ENCODE results near the gene MANEAL.

MANEAL gene

DNA sequence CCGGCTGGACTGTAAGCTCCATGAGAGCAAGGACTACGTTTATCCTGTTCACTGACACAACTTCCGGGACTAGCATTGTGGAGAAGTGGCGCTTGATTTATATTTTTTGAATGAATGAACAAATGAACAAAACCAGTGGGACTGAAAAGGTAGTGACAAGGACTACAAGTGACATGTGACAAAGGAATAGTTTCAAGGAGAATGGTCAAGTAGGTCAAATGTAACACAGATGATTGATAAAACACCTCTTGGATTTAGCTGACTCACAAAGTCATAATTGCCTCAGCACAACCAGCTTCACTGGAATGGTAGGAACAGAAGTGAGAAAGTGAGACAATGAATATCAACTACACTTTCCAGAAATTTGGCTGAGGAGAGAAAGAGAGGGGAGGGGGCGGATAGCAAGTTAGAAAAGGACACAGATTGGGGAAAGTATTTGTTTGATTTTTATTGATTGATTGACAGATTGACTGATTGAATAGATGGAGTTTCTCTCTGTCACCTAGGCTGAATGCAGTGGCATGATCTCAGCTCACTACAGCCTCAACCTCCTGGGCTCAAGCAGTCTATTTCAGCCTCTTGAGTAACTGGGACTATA lies 51.5 kb downstream of the MANEAL start:
- no peaks in the 10 kb centered on the region for H3K27me3 ChIP-seq (ENCODE audit: insufficient read depth, low read depth)
- H3K36me3 ChIP-seq (ENCODE audit: insufficient read depth) = no peaks in the 10 kb centered on the region; the same call in 1 of the 2 replicates
- no peak overlapping the region for H3K27ac ChIP-seq
- H3K4me2 ChIP-seq = no peak overlapping the region
- H2AFZ ChIP-seq (ENCODE audit: low read depth) = no peak overlapping the region
- TF ChIP-seq, protein P1, sequence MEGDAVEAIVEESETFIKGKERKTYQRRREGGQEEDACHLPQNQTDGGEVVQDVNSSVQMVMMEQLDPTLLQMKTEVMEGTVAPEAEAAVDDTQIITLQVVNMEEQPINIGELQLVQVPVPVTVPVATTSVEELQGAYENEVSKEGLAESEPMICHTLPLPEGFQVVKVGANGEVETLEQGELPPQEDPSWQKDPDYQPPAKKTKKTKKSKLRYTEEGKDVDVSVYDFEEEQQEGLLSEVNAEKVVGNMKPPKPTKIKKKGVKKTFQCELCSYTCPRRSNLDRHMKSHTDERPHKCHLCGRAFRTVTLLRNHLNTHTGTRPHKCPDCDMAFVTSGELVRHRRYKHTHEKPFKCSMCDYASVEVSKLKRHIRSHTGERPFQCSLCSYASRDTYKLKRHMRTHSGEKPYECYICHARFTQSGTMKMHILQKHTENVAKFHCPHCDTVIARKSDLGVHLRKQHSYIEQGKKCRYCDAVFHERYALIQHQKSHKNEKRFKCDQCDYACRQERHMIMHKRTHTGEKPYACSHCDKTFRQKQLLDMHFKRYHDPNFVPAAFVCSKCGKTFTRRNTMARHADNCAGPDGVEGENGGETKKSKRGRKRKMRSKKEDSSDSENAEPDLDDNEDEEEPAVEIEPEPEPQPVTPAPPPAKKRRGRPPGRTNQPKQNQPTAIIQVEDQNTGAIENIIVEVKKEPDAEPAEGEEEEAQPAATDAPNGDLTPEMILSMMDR (conservative IDR thresholded peaks at IDR 0.05; ENCODE audit: low read depth, low read length) = no peak
- H3K4me1 ChIP-seq (ENCODE audit: low read depth, poor library complexity, severe bottlenecking) = peaks cover 36% of the 10 kb centered on the region
- no peak overlapping the region for H3K4me3 ChIP-seq (IDR thresholded peaks at IDR 0.05; ENCODE audit: insufficient read depth, low read depth, low read length)
- peaks cover 23% of the 10 kb centered on the region; the same call in 1 of the 2 replicates for H3K79me2 ChIP-seq (ENCODE audit: insufficient read depth, low read depth)
- H4K20me1 ChIP-seq (ENCODE audit: insufficient read depth) = no peaks in the 10 kb centered on the region
- no peak overlapping the region for H3K9ac ChIP-seq

DNA sequence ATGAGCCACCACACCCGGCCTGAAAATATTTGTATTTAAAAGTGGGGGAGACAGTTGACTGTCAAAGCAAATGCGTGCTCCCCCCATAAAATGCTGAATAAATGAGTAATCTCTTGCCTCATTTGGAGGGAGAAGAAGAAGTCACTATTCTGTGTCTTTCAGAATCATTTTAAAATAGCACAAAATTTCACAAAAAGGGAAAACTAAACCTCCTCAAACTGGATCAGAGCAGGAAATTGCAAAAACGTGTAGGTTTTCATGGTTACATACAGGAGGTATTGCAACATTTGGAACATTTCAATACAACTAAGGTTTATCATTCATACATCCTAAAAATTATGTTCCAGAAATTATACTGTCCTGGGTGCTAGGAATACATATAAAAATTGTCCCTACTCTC lies 52.1 kb downstream of the MANEAL start:
- Histone ChIP-seq H4K20me1 (ENCODE audit: insufficient read depth) (no peaks in the 10 kb centered on the region), H2AFZ (ENCODE audit: low read depth) (no peak overlapping the region)

DNA sequence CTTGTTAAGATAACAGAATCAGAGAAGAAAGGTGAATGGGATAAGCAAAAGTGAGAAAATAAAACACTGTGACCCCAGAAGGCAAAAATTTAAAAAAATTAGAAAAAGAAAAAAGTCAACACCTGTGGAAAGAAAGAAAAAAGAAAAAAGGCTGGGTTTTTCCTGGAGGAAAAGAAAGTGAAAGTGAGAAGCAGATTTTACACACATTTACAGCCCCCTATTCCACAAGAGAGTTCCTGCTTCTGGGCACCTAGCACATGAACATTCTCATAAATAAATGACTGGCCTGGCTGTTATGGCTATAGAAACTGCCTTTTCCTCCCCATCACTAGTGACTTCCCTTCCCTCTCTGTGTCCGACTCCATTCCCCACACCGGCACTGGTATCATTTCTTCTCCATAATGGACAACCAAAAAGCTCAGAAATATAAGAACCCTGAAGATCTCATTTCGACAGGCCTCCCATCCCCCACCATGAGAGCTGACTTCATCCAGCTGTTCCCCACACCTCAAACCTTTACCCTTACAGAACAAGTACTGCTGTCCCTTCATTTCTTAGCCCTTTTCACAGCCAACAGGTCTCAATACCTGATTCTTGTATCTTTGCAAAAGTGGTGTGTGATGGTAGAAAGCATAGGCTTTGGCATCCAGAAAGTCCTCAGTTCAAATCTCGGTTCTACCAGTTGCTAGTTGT lies 53.1 kb downstream of the MANEAL start:
- TF ChIP-seq, protein P1 (conservative IDR thresholded peaks at IDR 0.05; ENCODE audit: low read depth, low read length) = no peak
- no peaks in the 10 kb centered on the region; the same call in 1 of the 2 replicates for H3K36me3 ChIP-seq (ENCODE audit: insufficient read depth)
- no peaks in the 10 kb centered on the region for H4K20me1 ChIP-seq (ENCODE audit: insufficient read depth)
- no peak overlapping the region for H2AFZ ChIP-seq (ENCODE audit: low read depth)
- H3K4me2 ChIP-seq = no peak overlapping the region; the same call in 1 of the 2 replicates
- peaks cover 30% of the 10 kb centered on the region; the same call in 1 of the 2 replicates for H3K79me2 ChIP-seq (ENCODE audit: insufficient read depth, low read depth)
- H3K27ac ChIP-seq = no peak overlapping the region
- no peaks in the 10 kb centered on the region for H3K27me3 ChIP-seq (ENCODE audit: insufficient read depth, low read depth)
- peaks cover 36% of the 10 kb centered on the region for H3K4me1 ChIP-seq (ENCODE audit: low read depth, poor library complexity, severe bottlenecking)
- H3K9ac ChIP-seq = no peak overlapping the region
- H3K4me3 ChIP-seq (IDR thresholded peaks at IDR 0.05; ENCODE audit: insufficient read depth, low read depth, low read length) = no peak overlapping the region

More for the DNA sequence above, 52.1 kb downstream of the MANEAL start:
- Histone ChIP-seq H3K27me3 (ENCODE audit: insufficient read depth, low read depth) (no peaks in the 10 kb centered on the region), H3K4me1 (ENCODE audit: low read depth, poor library complexity, severe bottlenecking) (peaks cover 36% of the 10 kb centered on the region), H3K36me3 (ENCODE audit: insufficient read depth) (no peaks in the 10 kb centered on the region; the same call in 1 of the 2 replicates), H3K27ac (no peak overlapping the region), H3K79me2 (ENCODE audit: insufficient read depth, low read depth) (peaks cover 29% of the 10 kb centered on the region; the same call in 1 of the 2 replicates), H3K4me3 (IDR thresholded peaks at IDR 0.05; ENCODE audit: insufficient read depth, low read depth, low read length) (no peak overlapping the region), H3K4me2 (no peak overlapping the region), H3K9ac (no peak overlapping the region)
- TF ChIP-seq, protein P1 (conservative IDR thresholded peaks at IDR 0.05; ENCODE audit: low read depth, low read length) = no peak

DNA sequence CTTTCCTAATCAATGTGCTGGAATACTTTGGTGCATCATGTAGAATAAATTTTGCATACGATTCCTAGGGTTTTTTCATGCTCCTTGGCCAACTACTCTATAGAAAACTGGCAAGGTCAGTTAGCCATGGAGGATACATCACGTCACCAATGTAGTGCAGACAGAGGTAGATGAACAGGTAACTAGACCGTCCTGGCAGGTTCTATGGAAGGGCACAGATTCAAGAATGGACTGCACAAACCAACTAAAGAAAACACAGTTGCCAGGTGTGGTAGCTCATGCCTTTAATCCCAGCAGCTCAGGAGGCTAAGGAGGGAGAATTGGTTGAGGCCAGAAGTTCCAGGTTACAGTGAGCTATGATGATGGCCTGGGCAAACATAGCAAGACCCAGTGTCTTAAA lies 55.8 kb downstream of the MANEAL start:
- Histone ChIP-seq H3K79me2 (ENCODE audit: insufficient read depth, low read depth) (peaks cover 38% of the 10 kb centered on the region; the same call in 1 of the 2 replicates), H3K4me1 (ENCODE audit: low read depth, poor library complexity, severe bottlenecking) (peaks cover 25% of the 10 kb centered on the region), H3K9ac (no peak overlapping the region), H3K27me3 (ENCODE audit: insufficient read depth, low read depth) (no peaks in the 10 kb centered on the region), H3K4me2 (no peak overlapping the region), H3K4me3 (IDR thresholded peaks at IDR 0.05; ENCODE audit: insufficient read depth, low read depth, low read length) (no peak overlapping the region), H4K20me1 (ENCODE audit: insufficient read depth) (no peaks in the 10 kb centered on the region), H2AFZ (ENCODE audit: low read depth) (no peak overlapping the region), H3K36me3 (ENCODE audit: insufficient read depth) (no peaks in the 10 kb centered on the region), H3K27ac (no peak overlapping the region)
- TF ChIP-seq, protein P1 (conservative IDR thresholded peaks at IDR 0.05; ENCODE audit: low read depth, low read length) = no peak

Measured in KMS-11 (cell line).